IMR-90 (cell line): ENCODE data around the gene TANGO2. TPM values are rescaled to one million over a fixed set of nuclear protein-coding genes. Genes with fewer than 3 reads are reported as not detected.

Experiments used
- ATAC-seq: fragments of 200-7000 bp; cut with Tn5 transposase; 2 replicates; pipeline ENCODE4 v1.9.1; 2020; ENCODE audit warnings: low read depth, mild to moderate bottlenecking, moderate library complexity
- BruUV-seq: library from RNA; stranded (reverse); fragments of 400-500 nt; replicated peaks from 2 replicates; lab custom pipeline; 2021; lab: Mats Ljungman, UMichigan
- CTCF ChIA-PET: fragments of 300-600 bp; formaldehyde crosslinking; extraction: SDS; loops from one replicate; lab custom pipeline; 2021; ENCODE audit warnings: antibody characterized with exemption; lab: Yijun Ruan, JAX
- POLR2A ChIA-PET: fragments of 300-600 bp; sonication (Branson Sonifier 250); formaldehyde crosslinking; loops from one replicate; lab custom pipeline; 2022; ENCODE audit warnings: antibody characterized with exemption; ENCODE audit not compliant: unreplicated experiment; lab: Charles Lee
- DNase-seq: peaks from one replicate; pipeline ENCODE4 v3.0.0; 2013
- H2AFZ ChIP-seq: replicated peaks from 2 replicates; pipeline ENCODE3; 2013; ENCODE audit warnings: low read length, mild to moderate bottlenecking; ENCODE audit not compliant: poor library complexity
- H2AK5ac ChIP-seq: 2 replicates; pipeline ENCODE4 v1.6.1; 2013; ENCODE audit warnings: low read depth, low read length, inconsistent platforms
- H2AK9ac ChIP-seq: replicated peaks from 2 replicates; pipeline ENCODE3; 2013; ENCODE audit warnings: mild to moderate bottlenecking, low read depth, low read length, moderate library complexity; ENCODE audit not compliant: poor library complexity
- H2BK120ac ChIP-seq: 2 replicates; pipeline ENCODE4 v1.6.1; 2013; ENCODE audit warnings: low read depth, low read length, inconsistent platforms
- H2BK15ac ChIP-seq: 3 replicates; pipeline ENCODE4 v1.6.1; 2013; ENCODE audit warnings: low read depth, low read length, inconsistent platforms
- H2BK20ac ChIP-seq: 2 replicates; pipeline ENCODE4 v1.6.1; 2013; ENCODE audit warnings: low read depth, mild to moderate bottlenecking, inconsistent platforms, low read length, moderate library complexity
- H2BK5ac ChIP-seq: 2 replicates; pipeline ENCODE4 v1.6.1; 2013; ENCODE audit warnings: mild to moderate bottlenecking, low read depth, low read length, inconsistent platforms; ENCODE audit not compliant: poor library complexity, severe bottlenecking
- H3K14ac ChIP-seq: replicated peaks from 2 replicates; pipeline ENCODE4 v1.6.1; 2013; ENCODE audit warnings: low read depth, low read length, inconsistent platforms
- H3K18ac ChIP-seq: 2 replicates; pipeline ENCODE4 v1.6.1; 2013; ENCODE audit warnings: low read depth, low read length, control low read depth
- H3K23ac ChIP-seq: 2 replicates; pipeline ENCODE4 v1.6.1; 2013; ENCODE audit warnings: low read depth, low read length, inconsistent platforms
- H3K27ac ChIP-seq: 2 replicates; pipeline ENCODE4 v1.5.1; 2013; ENCODE audit warnings: mild to moderate bottlenecking, control low read depth, low read length; ENCODE audit not compliant: insufficient read depth
- H3K27me3 ChIP-seq: 2 replicates; pipeline ENCODE4 v1.6.1; 2013; ENCODE audit warnings: low read length; ENCODE audit not compliant: control insufficient read depth, insufficient read depth
- H3K36me3 ChIP-seq: 2 replicates; pipeline ENCODE4 v1.6.1; 2013; ENCODE audit warnings: low read length, mixed read lengths; ENCODE audit not compliant: control insufficient read depth, insufficient read depth
- H3K4ac ChIP-seq: 2 replicates; pipeline ENCODE4 v1.6.1; 2013; ENCODE audit warnings: low read depth, low read length, inconsistent platforms
- H3K4me1 ChIP-seq: 2 replicates; pipeline ENCODE4 v1.6.1; 2013; ENCODE audit warnings: low read length, mixed read lengths; ENCODE audit not compliant: control insufficient read depth, insufficient read depth
- H3K4me2 ChIP-seq: 2 replicates; pipeline ENCODE4 v1.6.1; 2013; ENCODE audit warnings: low read depth, mild to moderate bottlenecking, control low read depth, low read length, moderate library complexity
- H3K4me3 ChIP-seq: 2 replicates; pipeline ENCODE4 v1.5.1; 2013; ENCODE audit warnings: low read depth, mild to moderate bottlenecking, control low read depth, low read length, moderate library complexity; ENCODE audit not compliant: insufficient read depth
- H3K56ac ChIP-seq: 2 replicates; pipeline ENCODE4 v1.6.1; 2013; ENCODE audit warnings: low read length, inconsistent platforms; ENCODE audit not compliant: insufficient read depth; ENCODE audit errors: extremely low read depth
- H3K79me1 ChIP-seq, 2 experiments: 2 replicates each; pipeline ENCODE4 v1.6.1; 2013; ENCODE audit warnings: low read length in 2 of 2, inconsistent platforms in 1 of 2, low read depth in 1 of 2
- H3K9ac ChIP-seq: 2 replicates; pipeline ENCODE4 v1.6.1; 2013; ENCODE audit warnings: low read depth, low read length, control low read depth
- H3K9me1 ChIP-seq: 2 replicates; pipeline ENCODE4 v1.6.1; 2013; ENCODE audit warnings: low read length, inconsistent platforms; ENCODE audit not compliant: insufficient read depth
- H3K9me3 ChIP-seq: 2 replicates; pipeline ENCODE4 v1.6.1; 2013; ENCODE audit warnings: low read length; ENCODE audit not compliant: control insufficient read depth, insufficient read depth
- H4K20me1 ChIP-seq: 2 replicates; pipeline ENCODE4 v1.6.1; 2013; ENCODE audit warnings: low read length, inconsistent platforms; ENCODE audit not compliant: insufficient read depth
- H4K5ac ChIP-seq: 2 replicates; pipeline ENCODE4 v1.6.1; 2013; ENCODE audit warnings: mild to moderate bottlenecking, low read depth, low read length, control low read depth
- H4K8ac ChIP-seq, 2 experiments: 2 replicates each; pipeline ENCODE4 v1.6.1; 2013; ENCODE audit warnings: low read depth in 2 of 2, low read length in 2 of 2, control low read depth in 1 of 2, inconsistent platforms in 1 of 2
- H4K91ac ChIP-seq: 2 replicates; pipeline ENCODE4 v1.6.1; 2013; ENCODE audit warnings: low read depth, low read length, inconsistent platforms; ENCODE audit not compliant: insufficient read depth
- MXI1 ChIP-seq: IDR thresholded peaks from 2 replicates; pipeline ENCODE4 v1.6.1; 2012; ENCODE audit warnings: low read depth, mild to moderate bottlenecking, low read length, moderate library complexity, borderline replicate concordance
- WGBS, 2 experiments: methylation state at CpG; one replicate each; pipeline versions ENCODE4 v1.1.5 to v1.1.7; 2013; ENCODE audit warnings: missing lambda C conversion rate in 2 of 2; ENCODE audit not compliant: insufficient read length in 1 of 2; ENCODE audit errors: extremely low coverage in 2 of 2; 5-methylcytosine and 5-hydroxymethylcytosine counted together
- dilution Hi-C: fragments of 300-500 bp; cut with HindIII; formaldehyde crosslinking; loops from one replicate; pipeline ENCODE4 v1.14.3; 2018; ENCODE audit warnings: low sequenced_read_pairs; ENCODE audit not compliant: unreplicated experiment
- in situ Hi-C: fragments of 300-500 bp; cut with MboI; formaldehyde crosslinking; loops from 3 replicates; pipeline ENCODE4 v1.14.3; 2019; ENCODE audit warnings: low sequenced_read_pairs, inconsistent platforms, mixed read lengths
- intact Hi-C: fragments of 100-400 bp; cut with micrococcal nuclease; formaldehyde crosslinking; loops from 2 replicates; pipeline ENCODE4 v1.10.0; 2022
- polyA plus RNA-seq, 3 experiments: library from polyadenylated mRNA; depleted of rRNA; stranded (reverse); fragments of >200 nt; gene quantifications; 2 replicates each; pipeline ENCODE4 v1.2.3, GENCODE V29; 2012; ENCODE audit warnings: low replicate concordance in 1 of 3
- total RNA-seq: library from RNA; depleted of rRNA; stranded (reverse); fragments of >200 nt; gene quantifications from 2 replicates; pipeline ENCODE4 v1.2.3, GENCODE V29; 2012

Gene TANGO2
- total and polyA plus RNA-seq, 2 of the 4 experiments (the other 2 are of a cell fraction): 45.1 to 75.1 TPM

DNA sequence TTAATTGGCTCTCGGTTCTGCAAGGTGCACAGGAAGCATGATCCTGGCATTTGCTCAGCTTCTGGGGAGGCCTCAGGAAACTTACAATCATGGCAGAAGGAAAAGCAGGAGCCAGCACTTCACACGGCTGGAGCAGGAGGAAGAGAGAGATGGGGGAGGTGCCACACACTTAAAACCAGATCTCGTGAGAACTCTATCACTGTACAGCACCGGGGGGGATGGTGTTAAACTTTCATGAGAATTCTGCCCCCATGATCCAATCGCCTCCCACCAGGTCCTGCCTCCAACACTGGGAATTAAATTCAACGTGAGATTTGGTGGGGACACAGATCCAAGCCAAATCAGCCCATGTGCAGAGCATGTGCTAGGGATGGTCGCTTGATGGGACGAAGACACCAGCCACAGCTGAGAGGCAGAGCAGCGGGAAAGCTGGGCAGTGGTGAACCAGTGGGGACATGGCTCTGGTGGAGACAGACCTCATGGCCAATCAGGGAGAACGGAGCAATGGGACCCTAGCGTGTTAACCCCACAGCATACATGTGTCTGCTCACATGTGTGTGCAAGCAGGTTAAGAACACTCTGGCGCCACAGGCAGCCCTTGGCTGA, 6.2 kb downstream of the TANGO2 start:
- Histone ChIP-seq H3K4me3 (no peak overlapping the region), H3K4ac (no peak overlapping the region), H3K56ac (no peak overlapping the region), H3K4me1 (peaks cover 4% of the 10 kb centered on the region), H3K4me2 (no peak overlapping the region), H2BK120ac (no peak overlapping the region), H2BK15ac (no peak overlapping the region), H3K36me3 (peaks cover 16% of the 10 kb centered on the region), H3K18ac (no peak overlapping the region), H4K5ac (no peak overlapping the region), H2BK5ac (no peak overlapping the region), H4K8ac (no peak overlapping the region), H3K9ac (no peak overlapping the region), H3K23ac (no peak overlapping the region), H2BK20ac (no peak overlapping the region), H2AK5ac (no peak overlapping the region), H3K9me1 (peaks cover 36% of the 10 kb centered on the region), H3K14ac (no peak overlapping the region), H2AFZ (no peak overlapping the region), H4K91ac (no peak overlapping the region), H3K27me3 (no peaks in the 10 kb centered on the region), H4K20me1 (peaks cover 76% of the 10 kb centered on the region), H3K79me1 (peaks cover 20 to 84% of the 10 kb centered on the region in 2 experiments), H3K9me3 (no peaks in the 10 kb centered on the region), H3K27ac (no peak overlapping the region), H2AK9ac (peak overlapping the region; percentile 78)
- no TSS peak for BruUV-seq
- CTCF ChIA-PET: no interaction called here
- ATAC-seq (no peak), DNase-seq (no peak)
- TF ChIP-seq MXI1: no peak
- dilution Hi-C loops: no loop called here
- POLR2A ChIA-PET: no interaction called here
- in situ Hi-C loops: no loop called here
- 89% methylated on average over 3 of the region's 12 CpGs; no CpG with 5 or more reads in 1 of the 2 experiments for WGBS, 2 experiments
- intact Hi-C loops: no loop called here
